NCI-H2029 (cell line): ENCODE measurements around the gene GLCE.
"Not testable (repeated sequence)": the region's sequence is repeated elsewhere in the genome, so short reads cannot be mapped to it uniquely, and the experiment has no call there.

Experiments
- DNase-seq: peaks from one replicate; lab custom pipeline; 2025; lab: John Stamatoyannopoulos, UW

The GLCE gene

GRCh38 chr15:69159805-69160140 is 662 bp upstream of the GLCE start:
- no peak for DNase-seq

GRCh38 chr15:69161079-69161877 is 843 bp downstream of the GLCE start:
- no peak for DNase-seq

GRCh38 chr15:69161878-69162213 is 1.4 kb downstream of the GLCE start:
- DNase-seq: no peak

- no peak for DNase-seq
Observed at GRCh38 chr15:69163141-69163669, 2.8 kb downstream of the GLCE start.

GRCh38 chr15:69164807-69165636 is 4.6 kb downstream of the GLCE start:
- DNase-seq: no peak

- DNase-seq: no peak
Observed at GRCh38 chr15:69165637-69166025, 5.2 kb downstream of the GLCE start.

GRCh38 chr15:69167218-69167846 is 6.9 kb downstream of the GLCE start:
- no peak for DNase-seq

GRCh38 chr15:69168361-69168760 is 7.9 kb downstream of the GLCE start:
- not testable (repeated sequence) for DNase-seq

- DNase-seq: not testable (repeated sequence)
Observed at GRCh38 chr15:69169540-69169939, 9.1 kb downstream of the GLCE start.

GRCh38 chr15:69170597-69170996 is 10.2 kb downstream of the GLCE start:
- DNase-seq: peak; percentile 17

- DNase-seq: no peak
Observed at GRCh38 chr15:69172847-69173246, 12.4 kb downstream of the GLCE start.

GRCh38 chr15:69175536-69175935 is 15.1 kb downstream of the GLCE start:
- no peak for DNase-seq

GRCh38 chr15:69181424-69181823 is 21.0 kb downstream of the GLCE start:
- no peak for DNase-seq

GRCh38 chr15:69185216-69185615 is 24.8 kb downstream of the GLCE start:
- no peak for DNase-seq

GRCh38 chr15:69185706-69186105 is 25.3 kb downstream of the GLCE start:
- DNase-seq: no peak

GRCh38 chr15:69189157-69189556 is 28.7 kb downstream of the GLCE start:
- no peak for DNase-seq

GRCh38 chr15:69190091-69190490 is 29.7 kb downstream of the GLCE start:
- no peak for DNase-seq

- no peak for DNase-seq
Observed at GRCh38 chr15:69190504-69190903, 30.1 kb downstream of the GLCE start.

- DNase-seq: no peak
Observed at GRCh38 chr15:69194025-69194827, 33.8 kb downstream of the GLCE start.

- DNase-seq: no peak
Observed at GRCh38 chr15:69194854-69195253, 34.4 kb downstream of the GLCE start.

- DNase-seq: peak; percentile 8
Observed at GRCh38 chr15:69200832-69201745, 40.7 kb downstream of the GLCE start.
